ENCODE results near the gene TNFRSF1A. TPM values are rescaled to one million over a fixed set of nuclear protein-coding genes. Genes with fewer than 3 reads are reported as not detected.

Gene TNFRSF1A
- total RNA-seq, 1 experiment from 2014 or later = 44.1 TPM

- TF ChIP-seq PRDM15 (CRISPR knock-in tag; IDR thresholded peaks at IDR 0.05) (no peak), ZNF121 (CRISPR knock-in tag; IDR thresholded peaks at IDR 0.05) (no peak)
These were observed 48.4 kb upstream of the TNFRSF1A start (continued) for GRCh38 chr12:6390084-6390799.

- ChIA-PET POLR2A (no interaction called here), CTCF (interaction anchor here (1.2 to 1.8 kb wide), 3 partner anchors 32 to 78 kb away, joined by 3 to 6 read pairs (median 5); no protein-coding TSS in a partner anchor)
- Mint-ChIP-seq H3K9me3 (no peaks in the 10 kb centered on the region), H3K36me3 (no peaks in the 10 kb centered on the region), H3K4me1 (peaks cover 32% of the 10 kb centered on the region), H3K27me3 (ENCODE audit: low read depth) (peaks cover 22% of the 10 kb centered on the region), H3K27ac (no peak overlapping the region), H3K4me3 (no peak overlapping the region)
- no peak for DNase-seq (ENCODE audit: low spot score)
- peak; percentile 10 for ATAC-seq
- TF ChIP-seq ZNF423 (CRISPR knock-in tag; IDR thresholded peaks at IDR 0.05) (no peak), ZNF232 (CRISPR knock-in tag; IDR thresholded peaks at IDR 0.05) (no peak), GTF2I (CRISPR knock-in tag; conservative IDR thresholded peaks at IDR 0.05) (no peak), PRRX2 (CRISPR knock-in tag; IDR thresholded peaks at IDR 0.05) (no peak), TEAD4 (CRISPR knock-in tag; IDR thresholded peaks at IDR 0.05) (no peak), ZNF425 (CRISPR knock-in tag; conservative IDR thresholded peaks at IDR 0.05) (no peak), TP53 (CRISPR knock-in tag; IDR thresholded peaks at IDR 0.05) (no peak), SMAD4 (CRISPR knock-in tag; IDR thresholded peaks at IDR 0.05) (no peak)
These were observed 45.7 kb upstream of the TNFRSF1A start for GRCh38 chr12:6387541-6387940.

GRCh38 chr12:6386491-6386890, 44.6 kb upstream of the TNFRSF1A start:
- Mint-ChIP-seq H3K36me3 (no peaks in the 10 kb centered on the region), H3K27me3 (ENCODE audit: low read depth) (peaks cover 33% of the 10 kb centered on the region), H3K9me3 (no peaks in the 10 kb centered on the region), H3K4me1 (peaks cover 41% of the 10 kb centered on the region), H3K27ac (no peak overlapping the region), H3K4me3 (no peak overlapping the region)
- ChIA-PET CTCF (no interaction called here), POLR2A (no interaction called here)
- no peak for TF ChIP-seq ZNF512 (CRISPR knock-in tag; IDR thresholded peaks at IDR 0.05; ENCODE audit: borderline replicate concordance)
- DNase-seq (ENCODE audit: low spot score) (no peak), ATAC-seq (no peak)

GRCh38 chr12:6386038-6386437, 44.2 kb upstream of the TNFRSF1A start:
- ChIA-PET POLR2A (no interaction called here), CTCF (no interaction called here)
- no peak for TF ChIP-seq ZNF317 (CRISPR knock-in tag; IDR thresholded peaks at IDR 0.05; ENCODE audit: borderline replicate concordance, low read depth)
- TF ChIP-seq ZNF425 (CRISPR knock-in tag; conservative IDR thresholded peaks at IDR 0.05) = no peak
- no peak for TF ChIP-seq ZNF423 (CRISPR knock-in tag; IDR thresholded peaks at IDR 0.05)
- TF ChIP-seq USF2 (CRISPR knock-in tag; IDR thresholded peaks at IDR 0.05) = no peak
- TF ChIP-seq ZNF121 (CRISPR knock-in tag; IDR thresholded peaks at IDR 0.05) = no peak
- no peak for TF ChIP-seq EMX1 (CRISPR knock-in tag; IDR thresholded peaks at IDR 0.05)
- no peak for TF ChIP-seq FOXJ3 (CRISPR knock-in tag; IDR thresholded peaks at IDR 0.05; ENCODE audit: borderline replicate concordance)
- no peak for TF ChIP-seq ERG (CRISPR knock-in tag; IDR thresholded peaks at IDR 0.05)
- no peak for TF ChIP-seq TCF7 (CRISPR knock-in tag; IDR thresholded peaks at IDR 0.05; ENCODE audit: low read depth)
- no peak for TF ChIP-seq KAT7 (CRISPR knock-in tag; IDR thresholded peaks at IDR 0.05; ENCODE audit: borderline replicate concordance)

More at GRCh38 chr12:6386038-6386437, 44.2 kb upstream of the TNFRSF1A start:
- H3K9me3 Mint-ChIP-seq = no peaks in the 10 kb centered on the region
- H3K4me3 Mint-ChIP-seq = no peak overlapping the region
- ATAC-seq (no peak), DNase-seq (ENCODE audit: low spot score) (no peak)
- 0 out of 2 replicates have a peak overlapping the region, but pooled peaks have one; percentile 23 for H3K27ac Mint-ChIP-seq
- H3K27me3 Mint-ChIP-seq (ENCODE audit: low read depth) = peaks cover 37% of the 10 kb centered on the region
- H3K4me1 Mint-ChIP-seq = peaks cover 45% of the 10 kb centered on the region
- no peaks in the 10 kb centered on the region for H3K36me3 Mint-ChIP-seq
